Measurements from ENCODE around the gene HNRNPA2B1. TPM values are rescaled to one million over a fixed set of nuclear protein-coding genes. Genes with fewer than 3 reads are reported as not detected.

The HNRNPA2B1 gene
- total RNA-seq, 1 experiment from 2014 or later, result 1,137 TPM

DNA sequence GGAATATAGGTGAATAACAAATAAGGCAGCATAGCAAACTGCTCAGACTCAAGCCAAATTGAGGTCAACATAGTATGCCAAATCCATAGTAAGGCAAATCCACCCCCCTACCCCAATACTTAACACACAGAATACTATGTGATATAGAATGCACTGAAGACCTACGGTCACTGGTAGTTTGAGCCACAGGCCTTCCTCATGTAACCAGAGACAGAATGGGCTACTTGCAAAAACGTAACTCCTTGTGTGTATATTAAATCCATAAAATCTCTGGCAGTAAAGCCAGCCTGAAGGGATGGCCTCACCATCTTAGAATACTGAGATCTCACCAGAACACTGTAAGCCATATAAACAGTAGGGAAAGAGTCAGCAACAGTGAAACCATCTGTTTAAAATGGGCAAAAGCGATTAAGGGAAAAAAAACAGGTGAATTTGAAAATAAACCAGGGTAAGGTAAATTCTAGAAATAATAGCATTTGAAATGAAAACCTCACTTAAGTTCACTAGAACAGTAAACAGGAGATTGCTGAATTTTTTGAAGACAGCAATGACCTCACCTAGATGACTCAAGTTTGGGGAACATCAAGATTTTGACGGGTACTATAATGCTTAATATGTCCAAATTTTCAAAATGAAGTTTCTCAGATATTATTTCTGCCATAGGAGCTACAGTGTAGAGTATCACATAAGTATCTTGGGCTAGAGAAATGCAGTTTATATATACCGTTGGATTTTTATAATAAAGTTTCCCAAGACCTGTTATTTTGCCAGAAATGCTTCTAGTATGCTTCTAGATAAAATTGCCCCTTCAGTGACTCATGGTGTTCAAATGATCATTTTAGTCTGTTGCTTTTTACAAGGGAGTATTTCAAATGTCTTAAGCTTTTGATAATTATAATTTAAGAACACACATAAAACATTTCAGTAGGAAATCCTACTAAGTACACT is 13.9 kb downstream of the HNRNPA2B1 start:
- Mint-ChIP-seq H3K27me3 (ENCODE audit: low read depth) (no peaks in the 10 kb centered on the region; the same call in 1 of the 2 replicates), H3K4me1 (peaks cover 17 to 20% of the 10 kb centered on the region in 2 experiments; a peak in 3 of 4 replicates), H3K27ac (peak overlapping the region in 2 of 3 experiments; percentile 81 to 98; a peak in 4 of 7 replicates), H3K4me3 (peak overlapping the region in 1 of 2 experiments; percentile 13; a peak in 1 of 5 replicates), H3K36me3 (ENCODE audit: insufficient read depth in 1 of 3, low read depth in 3 of 3) (peaks cover 30 to 67% (median 36%) of the 10 kb centered on the region in 3 experiments), H3K9me3 (no peaks in the 10 kb centered on the region)
- no peak overlapping the region for H3K56ac ChIP-seq (ENCODE audit: insufficient read length, low read depth, low read length)
- no peaks in the 10 kb centered on the region for H3K23me2 ChIP-seq (ENCODE audit: insufficient read length, low read depth, low read length, poor library complexity, severe bottlenecking)
- H3K23ac ChIP-seq (ENCODE audit: insufficient read length, low read depth, low read length), result no peak overlapping the region
- no peak overlapping the region for H2BK15ac ChIP-seq (ENCODE audit: low read depth, low read length)
- no CpG with 5 or more reads among the region's 5 CpGs for WGBS (ENCODE audit: extremely low coverage, insufficient read length, low lambda C conversion rate)
- no peak overlapping the region for H2BK120ac ChIP-seq (ENCODE audit: low read depth, low read length, poor library complexity, severe bottlenecking)
- H2AFZ ChIP-seq (ENCODE audit: low read length), result no peak overlapping the region
- no peak overlapping the region for H2AK5ac ChIP-seq (ENCODE audit: insufficient read length, low read length)
- TF ChIP-seq, protein P1, sequence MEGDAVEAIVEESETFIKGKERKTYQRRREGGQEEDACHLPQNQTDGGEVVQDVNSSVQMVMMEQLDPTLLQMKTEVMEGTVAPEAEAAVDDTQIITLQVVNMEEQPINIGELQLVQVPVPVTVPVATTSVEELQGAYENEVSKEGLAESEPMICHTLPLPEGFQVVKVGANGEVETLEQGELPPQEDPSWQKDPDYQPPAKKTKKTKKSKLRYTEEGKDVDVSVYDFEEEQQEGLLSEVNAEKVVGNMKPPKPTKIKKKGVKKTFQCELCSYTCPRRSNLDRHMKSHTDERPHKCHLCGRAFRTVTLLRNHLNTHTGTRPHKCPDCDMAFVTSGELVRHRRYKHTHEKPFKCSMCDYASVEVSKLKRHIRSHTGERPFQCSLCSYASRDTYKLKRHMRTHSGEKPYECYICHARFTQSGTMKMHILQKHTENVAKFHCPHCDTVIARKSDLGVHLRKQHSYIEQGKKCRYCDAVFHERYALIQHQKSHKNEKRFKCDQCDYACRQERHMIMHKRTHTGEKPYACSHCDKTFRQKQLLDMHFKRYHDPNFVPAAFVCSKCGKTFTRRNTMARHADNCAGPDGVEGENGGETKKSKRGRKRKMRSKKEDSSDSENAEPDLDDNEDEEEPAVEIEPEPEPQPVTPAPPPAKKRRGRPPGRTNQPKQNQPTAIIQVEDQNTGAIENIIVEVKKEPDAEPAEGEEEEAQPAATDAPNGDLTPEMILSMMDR (conservative IDR thresholded peaks at IDR 0.05), result no peak
- no peak overlapping the region for H3K14ac ChIP-seq (ENCODE audit: insufficient read depth, low read length)
- H3K9me3 ChIP-seq (ENCODE audit: control insufficient read depth, low read depth, low read length), result no peaks in the 10 kb centered on the region
- no peak overlapping the region for H4K91ac ChIP-seq (ENCODE audit: insufficient read length, low read depth, low read length)
- H3K27me3 ChIP-seq (ENCODE audit: insufficient read depth, low read length), result no peaks in the 10 kb centered on the region
- H4K20me1 ChIP-seq (ENCODE audit: control insufficient read depth, insufficient read depth, insufficient read length), result no peaks in the 10 kb centered on the region
- H3K18ac ChIP-seq (ENCODE audit: insufficient read length, low read depth, low read length), result no peak overlapping the region
- no peak for DNase-seq
- H4K5ac ChIP-seq (ENCODE audit: insufficient read length, low read depth, low read length), result no peak overlapping the region
- no peak overlapping the region for H3T11ph ChIP-seq (ENCODE audit: low read length)
- no peak overlapping the region for H4K8ac ChIP-seq (replicated peaks; ENCODE audit: insufficient read length, low read depth, low read length)
- no peak overlapping the region for H3K9ac ChIP-seq (ENCODE audit: extremely low read depth, insufficient read length, low read length)
- no peaks in the 10 kb centered on the region for H3K4me1 ChIP-seq (ENCODE audit: insufficient read depth, low read length)
- no peak overlapping the region for H2BK20ac ChIP-seq (ENCODE audit: low read depth, low read length, poor library complexity, severe bottlenecking)
- no peak overlapping the region for H3K4ac ChIP-seq (ENCODE audit: low read depth, low read length)
- no peak overlapping the region for H3K27ac ChIP-seq (ENCODE audit: insufficient read length, low read depth, low read length)
- no peak overlapping the region for H2BK12ac ChIP-seq (ENCODE audit: insufficient read length, low read depth, low read length)
- no peaks in the 10 kb centered on the region for H3K79me2 ChIP-seq (ENCODE audit: insufficient read depth, low read length)
- H3K79me1 ChIP-seq (ENCODE audit: insufficient read depth, low read depth, low read length, poor library complexity, severe bottlenecking), result no peaks in the 10 kb centered on the region
- H3K4me2 ChIP-seq (ENCODE audit: insufficient read depth, insufficient read length, low read length), result no peak overlapping the region
- no peak overlapping the region for H2BK5ac ChIP-seq (ENCODE audit: insufficient read length, low read length)
